CD4-positive, alpha-beta T cell treated with Interleukin-4 for 1 hour (primary cell): Measurements from ENCODE around the gene PEBP1.
"Not testable (repeated sequence)": the region's sequence is repeated elsewhere in the genome, so short reads cannot be mapped to it uniquely, and the experiment has no call there.

Experiments used
- DNase-seq, 2 donors: peaks; one replicate each; pipeline ENCODE4 v3.0.0-alpha.2; 2020 to 2022

PEBP1 gene

DNA sequence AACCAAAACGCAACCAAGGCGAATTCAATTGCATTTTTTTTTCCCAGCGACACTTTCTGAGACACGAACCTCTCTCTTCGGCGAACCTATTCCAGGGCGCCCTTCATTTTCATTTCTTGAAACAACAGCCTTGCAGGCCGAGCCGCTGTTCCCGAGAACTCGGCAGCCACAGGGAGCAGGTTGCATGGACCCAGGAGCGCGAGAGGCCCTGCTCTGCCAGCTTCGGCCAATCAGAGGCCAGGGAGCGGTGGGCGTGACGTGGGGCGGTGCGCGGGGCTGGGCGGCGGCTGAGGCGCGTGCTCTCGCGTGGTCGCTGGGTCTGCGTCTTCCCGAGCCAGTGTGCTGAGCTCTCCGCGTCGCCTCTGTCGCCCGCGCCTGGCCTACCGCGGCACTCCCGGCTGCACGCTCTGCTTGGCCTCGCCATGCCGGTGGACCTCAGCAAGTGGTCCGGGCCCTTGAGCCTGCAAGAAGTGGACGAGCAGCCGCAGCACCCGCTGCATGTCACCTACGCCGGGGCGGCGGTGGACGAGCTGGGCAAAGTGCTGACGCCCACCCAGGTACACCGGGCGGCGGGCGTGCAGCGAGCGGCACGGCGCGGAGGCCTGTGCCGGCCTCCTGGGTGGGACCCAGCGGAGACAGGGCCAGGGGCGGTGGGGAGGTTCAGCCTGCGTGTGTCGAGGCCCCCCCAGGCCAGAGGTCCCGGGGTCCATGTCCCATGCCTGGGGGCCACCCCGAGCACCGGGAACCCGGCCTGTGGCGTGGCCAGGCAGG lies at the start of gene PEBP1:
PEBP1 (plus strand) TSS at position 337 of the 771 bp plus-strand sequence; CDS start at position 423, 86 bp downstream.
- DNase-seq = peak; percentile 90 to 92

DNA sequence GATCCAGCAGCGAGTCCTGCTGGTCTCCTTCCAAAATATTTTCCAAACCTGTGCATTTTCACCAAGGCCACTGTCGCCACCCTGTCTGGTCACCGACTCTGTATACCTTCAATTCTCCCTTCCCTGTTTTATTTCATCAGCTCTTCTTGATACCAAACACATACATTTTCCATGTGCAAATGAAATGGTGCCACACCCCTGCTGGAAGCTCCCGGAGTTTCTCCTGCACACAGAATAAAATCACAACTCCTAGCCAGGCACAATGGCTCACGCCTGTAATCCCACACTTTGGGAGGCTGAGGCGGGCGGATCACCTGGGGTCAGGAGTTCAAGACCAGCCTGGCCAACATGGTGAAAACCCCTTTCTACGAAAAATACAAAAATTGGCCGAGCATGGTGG lies 46.1 kb upstream of the PEBP1 start:
- DNase-seq = no peak

DNA sequence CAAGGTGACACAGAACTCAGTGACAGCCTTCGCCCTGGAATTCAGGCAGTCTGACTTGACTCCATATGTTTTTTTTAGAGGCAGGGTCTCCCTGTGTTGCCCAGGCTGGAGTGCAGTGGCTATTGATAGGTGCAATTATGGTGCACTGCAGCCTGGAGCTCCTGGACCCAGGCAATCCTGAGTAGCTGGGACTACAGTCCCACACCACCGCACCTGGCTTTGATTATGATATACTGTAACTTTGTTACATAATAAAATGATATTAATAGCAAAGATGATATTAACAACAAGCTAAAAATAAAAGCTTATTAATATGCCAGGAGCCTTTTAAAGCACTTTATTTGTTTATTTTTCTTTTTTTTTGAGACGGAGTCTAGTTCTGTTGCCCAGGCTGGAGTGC lies 41.9 kb upstream of the PEBP1 start:
- no peak for DNase-seq

- no peak for DNase-seq
Observed at GRCh38 chr12:118098401-118098800, 37.5 kb upstream of the PEBP1 start.

DNA sequence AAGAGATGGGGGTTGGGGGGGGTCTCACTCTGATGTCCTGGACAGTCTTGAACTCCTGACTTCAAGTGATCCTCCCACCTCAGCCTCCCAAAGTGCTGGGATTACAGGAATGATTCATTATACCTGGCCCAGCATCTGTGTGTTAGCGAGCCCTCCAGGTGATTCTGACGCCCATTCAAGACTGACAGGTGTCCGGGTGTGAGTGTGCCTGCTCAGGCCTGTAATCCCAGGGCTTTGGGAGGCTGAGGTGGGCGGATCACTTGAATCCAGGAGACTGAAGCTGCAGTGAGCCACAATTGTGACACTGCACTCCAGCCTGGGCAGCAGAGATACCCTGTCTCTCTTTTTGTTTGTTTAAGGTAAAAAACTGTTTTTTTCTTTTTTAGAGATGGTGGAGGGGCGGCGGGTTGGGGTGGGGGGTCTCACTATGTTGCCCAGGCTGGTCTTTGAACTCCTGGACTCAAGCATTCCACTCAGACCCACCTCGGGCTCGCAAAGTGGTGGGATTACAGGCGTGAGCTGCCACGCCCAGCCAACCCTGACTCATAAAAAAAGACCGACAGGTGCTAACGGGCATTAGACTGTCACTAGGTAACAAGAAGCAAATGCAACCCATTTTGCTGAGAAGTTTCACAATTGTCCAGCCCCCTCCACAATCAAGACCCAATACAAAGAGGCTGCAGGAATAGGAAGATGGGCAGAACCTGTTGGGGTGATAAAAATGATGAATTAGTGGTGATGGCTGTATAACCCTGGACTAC lies 36.8 kb upstream of the PEBP1 start:
- DNase-seq = no peak

DNA sequence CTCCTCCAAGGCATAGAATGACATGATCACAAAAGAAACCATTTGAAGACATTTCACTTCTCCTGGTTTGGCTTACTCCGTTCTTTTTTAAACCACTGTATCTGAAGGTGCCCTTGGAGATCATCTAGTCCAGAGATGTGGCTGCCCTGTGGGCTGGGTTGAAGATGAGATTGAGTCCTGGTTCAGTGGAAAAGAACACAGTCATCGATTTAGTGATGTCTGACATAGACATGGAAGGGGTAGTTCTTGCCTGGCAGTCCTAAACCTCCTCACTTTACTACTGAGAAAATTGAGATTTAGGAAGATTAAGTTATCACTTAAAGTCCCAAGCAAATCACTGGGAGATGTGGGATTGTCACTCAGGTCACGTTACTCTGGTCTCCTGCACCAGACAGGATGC lies 34.9 kb upstream of the PEBP1 start:
- no peak for DNase-seq

- no peak for DNase-seq
Observed at GRCh38 chr12:118102070-118102469, 33.9 kb upstream of the PEBP1 start.

- no peak for DNase-seq
Observed at GRCh38 chr12:118102609-118103008, 33.3 kb upstream of the PEBP1 start.

DNA sequence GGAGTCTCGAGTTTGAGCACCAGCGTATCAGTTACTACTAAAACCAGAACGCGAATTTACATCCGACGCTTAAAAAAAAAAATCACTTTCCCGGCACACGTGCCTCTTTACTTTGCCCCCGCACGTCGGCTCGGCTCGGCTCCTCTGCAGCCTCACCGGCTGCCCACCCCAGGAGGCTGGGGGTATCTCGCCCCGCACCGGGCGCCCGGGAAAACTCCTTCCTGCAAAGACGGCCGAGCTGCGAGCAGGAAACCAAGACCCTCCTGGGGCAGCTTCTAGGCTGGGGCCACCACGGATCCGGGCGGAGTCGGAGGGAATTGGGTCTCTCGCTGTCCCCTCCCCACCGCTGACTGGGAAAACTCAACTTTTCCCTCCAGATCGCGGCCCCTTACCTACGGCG lies 32.7 kb upstream of the PEBP1 start:
- no peak for DNase-seq

DNA sequence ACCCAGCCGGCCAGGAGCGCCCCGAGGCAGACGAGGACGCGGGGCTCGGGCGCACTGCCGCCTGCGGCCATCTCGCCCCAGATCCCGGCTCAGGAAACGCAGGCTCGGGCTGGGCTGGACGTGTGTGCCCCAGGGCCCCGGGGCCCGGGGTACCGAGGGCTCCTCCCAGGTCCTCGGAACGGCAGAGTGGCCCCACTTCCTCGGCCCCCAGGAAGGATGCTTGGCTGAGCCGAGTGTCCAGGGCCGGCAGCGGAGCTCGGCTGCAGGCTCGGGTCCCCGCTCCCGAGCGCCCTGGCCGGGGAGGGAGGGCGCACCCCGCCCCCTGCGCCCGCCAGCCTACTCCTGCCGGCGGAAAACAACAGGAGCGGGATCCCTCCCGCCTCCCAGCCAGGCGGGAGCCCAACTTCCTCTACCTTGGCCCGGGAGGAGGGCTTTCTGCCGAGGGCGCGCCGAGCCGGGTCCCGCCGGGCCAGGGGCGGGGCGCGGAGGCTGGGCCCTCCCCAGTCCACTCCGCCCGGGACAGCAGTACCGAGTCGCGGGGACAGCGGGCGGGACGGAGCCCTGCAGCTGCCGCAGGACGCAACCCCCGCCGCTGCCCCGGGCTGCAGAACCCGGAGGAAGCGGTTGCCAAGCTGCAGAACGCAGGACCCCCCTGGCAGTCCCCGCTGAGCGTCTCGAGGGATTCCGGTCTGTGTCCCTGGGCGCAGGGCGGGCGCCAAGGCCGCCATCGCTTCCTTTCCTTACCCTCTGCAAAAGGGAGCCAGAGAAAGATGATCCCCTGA lies 32.1 kb upstream of the PEBP1 start, which contains the start of gene VSIG10:
VSIG10 (minus strand) TSS at position 411 of the 782 bp plus-strand sequence; CDS start at position 71, 340 bp downstream.
- DNase-seq = peak in 1 of 2 donors; percentile 3

- no peak for DNase-seq
Observed at GRCh38 chr12:118107011-118107410, 28.9 kb upstream of the PEBP1 start.

- no peak for DNase-seq
Observed at GRCh38 chr12:118107694-118108093, 28.2 kb upstream of the PEBP1 start.

DNA sequence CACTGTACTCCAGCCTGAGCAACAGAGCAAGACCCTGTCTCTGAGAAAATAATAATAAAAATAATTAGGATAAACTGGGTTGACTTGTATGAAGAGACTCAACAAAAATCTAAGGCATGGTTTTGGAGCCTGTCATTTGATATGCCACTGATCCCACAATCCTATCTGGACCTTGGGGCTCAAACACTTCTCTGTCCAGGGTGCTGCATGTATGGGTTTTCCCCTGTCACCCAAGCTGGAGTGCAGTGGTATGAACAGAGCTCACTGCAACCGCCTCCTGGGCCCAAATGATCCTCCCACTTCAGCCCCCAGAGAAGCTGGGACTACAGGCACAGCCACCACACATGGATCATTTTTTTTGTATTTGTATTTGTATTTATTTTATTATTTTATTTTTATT lies 26.8 kb upstream of the PEBP1 start:
- DNase-seq = no peak

- no peak for DNase-seq
Observed at GRCh38 chr12:118119449-118119879, 16.5 kb upstream of the PEBP1 start.

DNA sequence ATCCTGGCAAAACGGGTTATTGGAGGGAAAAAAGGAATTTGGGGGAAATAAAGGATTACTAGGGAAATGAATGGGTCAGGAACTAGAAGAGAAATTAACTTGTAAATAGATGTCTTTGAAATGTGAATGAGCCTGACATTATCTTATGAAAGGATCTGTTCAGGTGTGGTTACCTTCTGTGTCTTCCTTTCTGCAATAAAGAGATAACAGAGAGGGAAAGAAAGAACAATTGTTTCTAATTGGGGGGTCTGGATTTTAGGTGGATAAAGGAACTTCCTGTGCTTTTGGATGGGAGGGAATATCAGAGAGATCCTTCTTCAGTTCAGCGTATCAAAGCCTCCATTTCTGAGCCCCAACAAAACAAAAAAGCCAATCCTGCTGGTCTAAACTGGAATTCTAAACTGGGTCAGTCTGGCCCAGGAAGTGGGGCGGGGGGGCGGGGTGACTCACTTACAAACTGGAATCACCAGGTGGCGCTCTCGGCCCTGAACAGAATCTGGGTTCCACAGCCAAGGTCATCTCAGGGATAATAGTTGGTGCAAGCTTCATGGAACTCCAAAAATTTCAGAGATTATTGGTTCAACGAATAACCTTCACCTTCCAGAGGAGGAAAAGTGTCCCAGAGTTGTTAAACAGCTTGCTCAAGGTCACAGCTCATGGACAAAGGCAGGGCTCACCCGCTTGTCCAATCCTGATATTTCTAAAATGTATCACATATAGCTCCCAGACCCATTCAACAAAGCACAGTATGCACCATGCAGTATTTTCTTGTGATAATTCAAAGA lies 15.2 kb upstream of the PEBP1 start:
- DNase-seq = peak; percentile 62 to 75

- no peak for DNase-seq
Observed at GRCh38 chr12:118122264-118122663, 13.7 kb upstream of the PEBP1 start.

DNA sequence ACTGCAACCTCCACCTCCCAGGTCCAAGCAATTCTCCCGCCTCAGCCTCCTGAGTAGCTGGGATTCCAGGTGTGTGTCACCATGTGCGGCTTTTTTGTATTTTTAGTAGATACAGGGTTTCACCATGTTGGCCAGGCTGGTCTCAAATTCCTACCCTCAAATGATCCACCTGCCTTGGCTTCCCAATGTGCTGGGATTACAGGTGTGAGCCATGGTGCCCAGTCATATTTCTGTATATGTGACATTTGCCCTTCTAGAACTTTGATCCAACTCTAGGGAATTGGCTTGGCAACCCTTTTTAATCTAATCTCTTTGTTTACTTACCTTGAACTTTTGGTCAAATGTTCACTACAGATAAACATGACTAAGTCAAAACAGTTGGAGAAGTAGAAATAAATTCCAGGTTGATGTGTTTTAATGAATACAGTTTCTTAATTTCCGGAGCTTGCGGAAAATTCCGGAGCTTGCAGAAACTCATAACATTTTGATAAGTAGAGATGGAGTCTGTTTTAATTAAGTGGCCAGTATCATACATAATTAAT lies 11.5 kb upstream of the PEBP1 start:
- no peak for DNase-seq

GRCh38 chr12:118125743-118126118 lies 10.2 kb upstream of the PEBP1 start:
- no peak for DNase-seq

DNA sequence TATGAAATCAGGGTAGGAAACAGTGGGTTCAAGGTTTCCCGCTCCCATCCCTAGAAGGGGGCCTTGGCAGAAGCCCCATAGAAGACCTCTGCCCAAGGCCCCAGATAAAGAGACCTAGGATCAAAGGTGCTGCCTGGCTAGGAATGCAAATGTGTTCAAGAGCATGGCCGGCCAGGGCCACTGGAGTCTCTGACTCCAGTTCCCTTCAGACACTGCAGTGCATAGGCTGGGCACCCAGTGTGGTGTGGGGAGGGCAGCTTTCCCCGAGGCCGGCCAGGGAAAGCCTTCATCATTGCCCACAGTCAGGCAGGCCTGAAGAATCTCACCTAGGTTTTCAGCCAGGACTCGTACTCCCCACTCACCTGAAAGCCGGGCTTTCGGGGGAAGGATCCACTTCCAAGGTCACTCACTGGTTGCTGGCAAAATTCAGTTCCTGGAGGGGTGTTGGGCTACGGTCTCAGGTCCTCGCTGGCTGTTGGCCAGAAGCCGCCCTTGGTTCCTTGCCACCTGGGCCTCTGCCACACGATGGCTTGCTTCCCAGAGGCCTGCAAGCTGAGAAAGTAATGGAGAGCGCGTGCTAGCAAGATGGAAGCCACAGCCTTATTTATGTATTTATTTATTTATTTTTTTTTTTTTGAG lies 9.7 kb upstream of the PEBP1 start:
- no peak for DNase-seq

- no peak for DNase-seq
Observed at GRCh38 chr12:118127867-118128266, 8.1 kb upstream of the PEBP1 start.

GRCh38 chr12:118129436-118129835 lies 6.5 kb upstream of the PEBP1 start:
- DNase-seq = not testable (repeated sequence)

DNA sequence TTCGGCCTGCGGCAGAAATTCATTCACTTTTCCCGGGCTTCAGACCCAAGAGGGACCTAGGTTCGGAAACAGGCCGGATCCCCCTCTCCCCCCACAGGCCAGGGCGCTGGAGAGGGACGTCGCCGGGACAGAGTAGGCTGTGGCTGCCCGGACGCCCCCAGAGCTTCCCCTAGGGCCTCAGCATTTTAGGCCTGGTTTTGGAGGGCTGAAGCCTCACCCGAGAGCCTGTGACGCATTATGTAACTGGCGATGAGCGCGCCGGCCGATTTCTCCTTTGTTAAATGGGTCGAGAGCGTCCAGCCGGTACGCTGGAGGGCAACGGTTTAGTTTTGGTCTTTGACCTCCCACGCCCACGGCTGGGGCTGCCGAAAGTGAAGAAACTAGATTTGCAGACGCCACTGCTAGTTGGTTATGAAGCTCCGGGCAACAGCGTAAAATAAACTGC lies 657 bp downstream of the PEBP1 start:
- peak; percentile 22 to 25 for DNase-seq
